Pancreas (tissue), 10 donors: ENCODE data around the gene GRAMD4. TPM values are rescaled to one million over a fixed set of nuclear protein-coding genes. Genes with fewer than 3 reads are reported as not detected.

Experiments used
- ATAC-seq, 4 donors: fragments of 200-7000 bp; cut with Tn5 transposase; one replicate each; pipeline versions ENCODE4 v1.8.0 to v1.9.1; 2020; ENCODE audit warnings: mild to moderate bottlenecking in 4 of 4, moderate library complexity in 4 of 4
- DNase-seq, 6 donors: peaks; one replicate each; pipeline ENCODE4 v3.0.0-alpha.2; 2020
- FAIRE-seq: peaks from 2 replicates; lab custom pipeline; 2012; peaks lifted over from hg19 to GRCh38; lab: Jason Lieb, UNC
- H3K27ac ChIP-seq, 4 donors: fragments of 200-600 bp; sonication (generic); 1 replicate in 3 of 4; 2 replicates in 1 of 4; pipeline versions ENCODE4 v1.5.0 to v1.8.0; 2020
- H3K27me3 ChIP-seq, 4 donors: fragments of 200-600 bp; one replicate each; pipeline ENCODE4 v1.8.0; 2021
- H3K36me3 ChIP-seq, 3 donors: fragments of 200-600 bp; sonication (generic) in 1 of 3; one replicate each; pipeline versions ENCODE4 v1.5.0 to v1.8.0; 2020 to 2021
- H3K4me1 ChIP-seq, 3 donors: fragments of 200-600 bp; one replicate each; pipeline ENCODE4 v1.8.0; 2021
- H3K4me3 ChIP-seq, 4 donors: fragments of 200-600 bp; sonication (generic) in 2 of 4; one replicate each; pipeline versions ENCODE4 v1.5.0 to v1.8.0; 2020 to 2021
- H3K9me3 ChIP-seq, 4 donors: fragments of 200-600 bp; one replicate each; pipeline ENCODE4 v1.8.0; 2021
- CTCF ChIP-seq, 4 donors: fragments of 200-600 bp; sonication (generic) in 3 of 4; IDR thresholded peaks; one replicate each; pipeline versions ENCODE4 v1.5.0 to v1.8.0; 2021; ENCODE audit warnings: antibody characterized with exemption in 4 of 4
- WGBS, 2 donors: extraction: QIAGEN DNeasy Blood & Tissue Kit; methylation state at CpG; one replicate each; pipeline ENCODE4 v1.1.7; 2013; 5-methylcytosine and 5-hydroxymethylcytosine counted together
- intact Hi-C, 3 donors: fragments of 100-400 bp; cut with DNase I; formaldehyde crosslinking; loops; one replicate each; pipeline versions ENCODE4 v1.11.1 to v1.14.2; 2022
- polyA plus RNA-seq, 2 donors: library from polyadenylated mRNA; stranded (reverse); fragments of 200-250 nt; gene quantifications; one replicate each; pipeline ENCODE4 v1.2.3, GENCODE V29; 2013
- total RNA-seq, 6 donors: library from RNA; stranded (reverse); fragmentation: NEBNext Ultra II Directional in 4 of 6; extraction: Animal tissue kit (Norgen Biotek cat#: 25700) in 4 of 6; gene quantifications; one replicate each; pipeline versions ENCODE4 v1.2.1 to v1.2.4, GENCODE V29; 2021 to 2023
- donor health status: healthy with polysubstance abuse.
- donor health status: DM: no; HTN: no; CAD: no; lungs with moderate emphysema.
- donor health status: DM: no; HTN: no; CAD: no.
- donor health status: control.
- donor health status: control.
- donor health status: Bipolar disorder and iron deficiency.
- donor health status: DM: yes; HTN: yes; CAD: no.
- donor health status: DM: no; HTN: no; CAD: no.
- donor health status: DM: no; HTN: no; CAD: no.
- donor health status: DM: yes; HTN: yes; CAD: no.

The GRAMD4 gene
- 10 to 100 TPM; 16.6 to 36.4 (median 23.6) TPM for total RNA-seq
- 10 to 100 TPM; 13.2 to 13.8 TPM for polyA plus RNA-seq

- TF ChIP-seq CTCF (IDR thresholded peaks at IDR 0.05), result no peak
- Histone ChIP-seq H3K4me1 (no peaks in the 10 kb centered on the region), H3K27me3 (no peaks in the 10 kb centered on the region), H3K4me3 (no peak within 1 kb of the TSS), H3K36me3 (no peaks in the 10 kb centered on the region), H3K27ac (no peak within 1 kb of the TSS), H3K9me3 (no peaks in the 10 kb centered on the region)
- FAIRE-seq, result no peak
- intact Hi-C loops, result no loop called here
- WGBS, 2 donors, result 71 to 76% methylated on average over 20 of the region's 20 CpGs
- peak in 3 of 4 donors; percentile 39 to 59 (median 49) for ATAC-seq
- peak in 1 of 6 donors; percentile 53 for DNase-seq
These were observed at the start of gene GRAMD4 for GRCh38 chr22:46619830-46620501. Gene GRAMD4, plus strand, starts transcription at chr22:46620386. Its CDS starts 6,414 bp downstream, at chr22:46626800.

- H3K4me1 ChIP-seq, result peaks cover 30 to 36% (median 36%) of the 10 kb centered on the region in 3 donors
- H3K9me3 ChIP-seq, result no peaks in the 10 kb centered on the region
- FAIRE-seq (no peak), ATAC-seq (no peak), DNase-seq (no peak)
- TF ChIP-seq CTCF (IDR thresholded peaks at IDR 0.05), result no peak
- H3K36me3 ChIP-seq, result no peaks in the 10 kb centered on the region
- H3K27ac ChIP-seq, result no peak overlapping the region
- 86 to 90% methylated on average over 7 of the region's 7 CpGs for WGBS, 2 donors
- no peak overlapping the region for H3K4me3 ChIP-seq
- no peaks in the 10 kb centered on the region for H3K27me3 ChIP-seq
- intact Hi-C loops, result loop anchor here in 2 of 3 donors (10.0 kb wide), 2 partner anchors 163 to 183 kb away; partner anchors contain the start of gene CERK (in 1 of the 2)
These were observed 48.4 kb upstream of the GRAMD4 start for GRCh38 chr22:46571642-46572250.

GRCh38 chr22:46572911-46573780, 47.0 kb upstream of the GRAMD4 start:
- Histone ChIP-seq H3K27ac (peak overlapping the region; percentile 57 to 97 (median 86)), H3K9me3 (no peaks in the 10 kb centered on the region), H3K4me3 (no peak overlapping the region), H3K27me3 (no peaks in the 10 kb centered on the region), H3K36me3 (no peaks in the 10 kb centered on the region), H3K4me1 (peaks cover 30 to 40% (median 36%) of the 10 kb centered on the region in 3 donors)
- DNase-seq (peak in 5 of 6 donors; percentile 60 to 85 (median 73)), ATAC-seq (peak; percentile 15 to 62 (median 54)), FAIRE-seq (no peak)
- 39 to 62% methylated on average over 19 of the region's 19 CpGs for WGBS, 2 donors
- no peak for TF ChIP-seq CTCF (IDR thresholded peaks at IDR 0.05)
- intact Hi-C loops, result loop anchor here in 2 of 3 donors (10.0 kb wide), 2 partner anchors 162 to 182 kb away; partner anchors contain the start of gene CERK (in 1 of the 2)

- WGBS, 2 donors, result 75 to 79% methylated on average over 18 of the region's 18 CpGs
- H3K27me3 ChIP-seq, result no peaks in the 10 kb centered on the region
- FAIRE-seq (no peak), DNase-seq (peak in 4 of 6 donors; percentile 33 to 80 (median 58)), ATAC-seq (peak in 2 of 4 donors; percentile 0 to 5)
- no peak overlapping the region for H3K4me3 ChIP-seq
- no peak for TF ChIP-seq CTCF (IDR thresholded peaks at IDR 0.05)
- H3K36me3 ChIP-seq, result no peaks in the 10 kb centered on the region
- H3K9me3 ChIP-seq, result no peaks in the 10 kb centered on the region
- intact Hi-C loops, result loop anchor here in 2 of 3 donors (10.0 kb wide), 2 partner anchors 161 to 181 kb away; partner anchors contain the start of gene CERK (in 1 of the 2)
- H3K4me1 ChIP-seq, result peaks cover 30 to 46% (median 36%) of the 10 kb centered on the region in 3 donors
- peak overlapping the region; percentile 57 to 97 (median 88) for H3K27ac ChIP-seq
These were observed 46.3 kb upstream of the GRAMD4 start for GRCh38 chr22:46573781-46574437.
